GM23248 (cell line): ENCODE measurements around the gene ADAM10.

Experiments used
- EZH2 ChIP-seq: fragments of 200-600 bp; sonication (generic); IDR thresholded peaks from 2 replicates; pipeline ENCODE4 v1.6.1; 2018; ENCODE audit warnings: antibody characterized with exemption, mild to moderate bottlenecking; ENCODE audit not compliant: insufficient read depth, poor library complexity, severe bottlenecking
- EZH2phosphoT487 ChIP-seq: fragments of 200-600 bp; sonication (generic); IDR thresholded peaks from 2 replicates; pipeline ENCODE4 v1.6.1; 2018; ENCODE audit warnings: antibody characterized with exemption, moderate library complexity, mild to moderate bottlenecking, low read depth; ENCODE audit not compliant: insufficient read depth

- TF ChIP-seq EZH2phosphoT487 (no peak), EZH2 (no peak)
Observed at GRCh38 chr15:58553365-58553918, 196.1 kb downstream of the ADAM10 start.
